ENCODE results near the gene C22orf23. TPM values are rescaled to one million over a fixed set of nuclear protein-coding genes. Genes with fewer than 3 reads are reported as not detected.

The C22orf23 gene
- total and polyA plus RNA-seq, 2 of the 13 experiments (the other 11 are each of a cell fraction or from before 2014, with no cell fraction given), result 0.21 to 0.24 TPM

DNA sequence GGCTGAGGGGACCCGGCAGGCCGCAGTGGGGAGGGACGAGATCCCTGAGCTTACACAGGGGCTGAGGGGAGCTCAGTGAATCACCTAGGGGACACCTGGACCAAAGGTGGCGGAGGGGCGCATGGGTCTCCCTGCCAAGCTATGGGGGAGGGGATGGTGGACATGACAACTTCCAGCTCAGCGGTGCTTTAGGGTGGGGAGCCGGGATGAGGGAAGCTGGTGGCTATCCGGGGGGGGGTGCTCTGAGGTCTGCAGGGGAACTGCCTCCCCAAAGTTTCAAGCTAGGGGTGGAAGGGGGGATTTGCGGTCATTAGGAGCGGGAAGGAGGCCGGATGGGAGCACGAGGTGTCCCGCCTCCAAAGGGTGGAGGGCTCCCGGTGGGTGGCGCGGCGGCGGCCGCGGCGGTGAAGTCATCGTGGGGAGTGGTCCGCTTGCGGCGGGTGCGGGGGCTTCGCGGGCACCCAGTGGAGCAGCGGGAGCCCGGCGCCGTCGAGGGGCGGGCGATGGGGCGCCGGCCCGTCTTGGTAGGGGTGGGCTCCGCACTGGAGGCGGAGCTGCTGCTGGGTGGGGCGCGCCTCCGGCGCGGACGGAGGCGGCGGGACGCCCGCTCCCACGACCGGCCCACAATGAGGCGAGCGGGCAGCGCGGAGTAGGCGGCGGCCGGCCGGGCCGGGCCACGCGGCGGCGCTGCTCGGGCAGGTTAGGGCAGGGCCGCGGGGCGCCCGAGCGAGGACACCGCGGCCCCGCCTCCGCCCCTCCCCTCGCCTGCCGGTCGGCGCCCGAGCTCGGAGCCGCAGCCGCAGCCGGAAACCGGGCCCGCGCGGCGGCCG is 47.7 kb downstream of the C22orf23 start, which contains the start of gene MICALL1:
TSS of gene MICALL1 (plus strand) at position 764 of the 830 bp plus-strand sequence. CDS start 126 bp downstream, outside the sequence.
- H3K9ac ChIP-seq (ENCODE audit: insufficient read depth, low read depth, low read length), result peak within 1 kb of the TSS; percentile 78
- DNase-seq (ENCODE audit: low spot score), result no peak
- H3K4me2 ChIP-seq (ENCODE audit: low read depth, low read length), result peak within 1 kb of the TSS; percentile 95
- no TSS peak for BruUV-seq (replicated peaks)
- ChIA-PET POLR2A (interaction anchor here (0.8 to 6.0 kb wide), 9 partner anchors 9 to 102 kb away, joined by 3 to 69 read pairs (median 6); partner anchors contain the start of genes ANKRD54 and GCAT), CTCF (ENCODE audit: low intra/inter-chr PET ratio, low total read pairs) (interaction anchor here (1.0 to 1.6 kb wide), 2 partner anchors 18 to 28 kb away, joined by 3 to 4 read pairs; no protein-coding TSS in a partner anchor)
- peak within 1 kb of the TSS; percentile 75 to 87 (median 77) for H3K4me3 ChIP-seq (replicated peaks in 1 of 3; ENCODE audit: insufficient read depth in 1 of 3, low read depth in 2 of 3, low read length in 3 of 3)
- peaks cover 8% of the 10 kb centered on the region for H3K79me2 ChIP-seq (ENCODE audit: insufficient read depth, low read length)
- peaks cover 28% of the 10 kb centered on the region for H3K4me1 ChIP-seq (ENCODE audit: insufficient read depth, low read length)
- ATAC-seq, result peak; percentile 90
- intact Hi-C loops (cut with micrococcal nuclease; ENCODE audit: unreplicated experiment) (loop anchor here (1.0 kb wide), 1 partner anchor 25 kb away; no protein-coding TSS in a partner anchor), in situ Hi-C loops (cut with HindIII; ENCODE audit: extremely low pct_ligation_motif_present, low pct_unique_long_range_greater_than_20kb) (no loop called here)
- WGBS (ENCODE audit: low lambda C conversion rate), result 60% methylated on average over 23 of the region's 90 CpGs
- no peaks in the 10 kb centered on the region; a peak in 1 of 5 replicates for H3K36me3 ChIP-seq (replicated peaks in 1 of 2; ENCODE audit: control insufficient read depth in 1 of 2, insufficient read depth in 2 of 2, low read length in 2 of 2)
- peak within 1 kb of the TSS; percentile 26 for H3K27ac ChIP-seq (ENCODE audit: extremely low read length, insufficient read depth, low read length)
- H2AFZ ChIP-seq (ENCODE audit: low read length), result no peak within 1 kb of the TSS
- H3K27me3 ChIP-seq (ENCODE audit: control insufficient read depth in 1 of 2, insufficient read depth in 2 of 2, low read length in 2 of 2), result no peaks in the 10 kb centered on the region
- H4K20me1 ChIP-seq (ENCODE audit: insufficient read depth, low read length), result no peaks in the 10 kb centered on the region
- H3K9me3 ChIP-seq (ENCODE audit: low read length), result no peaks in the 10 kb centered on the region
- FAIRE-seq, result no peak
- TF ChIP-seq ZNF34 (CRISPR knock-in tag; IDR thresholded peaks at IDR 0.05; ENCODE audit: borderline replicate concordance), result 0 out of 2 replicates have a peak, but pooled peaks have one; percentile 11
- TF ChIP-seq MAZ (IDR thresholded peaks at IDR 0.05; ENCODE audit: borderline replicate concordance, low read depth, low read length), result no peak
- peak; percentile 47; the same call in 1 of the 2 replicates for TF ChIP-seq MAZ (CRISPR knock-in tag; IDR thresholded peaks at IDR 0.05; ENCODE audit: low read depth)
- TF ChIP-seq ATF7-NPFF (CRISPR knock-in tag; IDR thresholded peaks at IDR 0.05; ENCODE audit: low read depth), result peak; percentile 69; the same call in 1 of the 2 replicates
- 0 out of 2 replicates have a peak, but pooled peaks have one; percentile 24 for TF ChIP-seq ZNF547 (CRISPR knock-in tag; IDR thresholded peaks at IDR 0.05)
- 0 out of 2 replicates have a peak, but pooled peaks have one; percentile 21 for TF ChIP-seq ZNF329 (CRISPR knock-in tag; IDR thresholded peaks at IDR 0.05; ENCODE audit: low read depth)
- TF ChIP-seq, protein P1, sequence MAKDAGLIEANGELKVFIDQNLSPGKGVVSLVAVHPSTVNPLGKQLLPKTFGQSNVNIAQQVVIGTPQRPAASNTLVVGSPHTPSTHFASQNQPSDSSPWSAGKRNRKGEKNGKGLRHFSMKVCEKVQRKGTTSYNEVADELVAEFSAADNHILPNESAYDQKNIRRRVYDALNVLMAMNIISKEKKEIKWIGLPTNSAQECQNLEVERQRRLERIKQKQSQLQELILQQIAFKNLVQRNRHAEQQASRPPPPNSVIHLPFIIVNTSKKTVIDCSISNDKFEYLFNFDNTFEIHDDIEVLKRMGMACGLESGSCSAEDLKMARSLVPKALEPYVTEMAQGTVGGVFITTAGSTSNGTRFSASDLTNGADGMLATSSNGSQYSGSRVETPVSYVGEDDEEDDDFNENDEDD (CRISPR knock-in tag; IDR thresholded peaks at IDR 0.05; ENCODE audit: borderline replicate concordance), result peak; percentile 44; the same call in 1 of the 2 replicates
- TF ChIP-seq, protein P2, sequence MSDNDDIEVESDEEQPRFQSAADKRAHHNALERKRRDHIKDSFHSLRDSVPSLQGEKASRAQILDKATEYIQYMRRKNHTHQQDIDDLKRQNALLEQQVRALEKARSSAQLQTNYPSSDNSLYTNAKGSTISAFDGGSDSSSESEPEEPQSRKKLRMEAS (IDR thresholded peaks at IDR 0.05), result peak; percentile 57; the same call in 1 of the 2 replicates
- TF ChIP-seq SRSF1 (optimal IDR thresholded peaks at IDR 0.05; ENCODE audit: low read depth, low read length), result peak; percentile 56
- no peak for TF ChIP-seq ZNF616 (CRISPR knock-in tag; IDR thresholded peaks at IDR 0.05; ENCODE audit: low read depth)
- peak; percentile 40 for TF ChIP-seq HNRNPLL (IDR thresholded peaks at IDR 0.05; ENCODE audit: low read depth, low read length, poor library complexity, severe bottlenecking)
- peak; percentile 73 for TF ChIP-seq ZNF883 (CRISPR knock-in tag; IDR thresholded peaks at IDR 0.05; ENCODE audit: not compliant biosample characterization)
- TF ChIP-seq, protein P3, sequence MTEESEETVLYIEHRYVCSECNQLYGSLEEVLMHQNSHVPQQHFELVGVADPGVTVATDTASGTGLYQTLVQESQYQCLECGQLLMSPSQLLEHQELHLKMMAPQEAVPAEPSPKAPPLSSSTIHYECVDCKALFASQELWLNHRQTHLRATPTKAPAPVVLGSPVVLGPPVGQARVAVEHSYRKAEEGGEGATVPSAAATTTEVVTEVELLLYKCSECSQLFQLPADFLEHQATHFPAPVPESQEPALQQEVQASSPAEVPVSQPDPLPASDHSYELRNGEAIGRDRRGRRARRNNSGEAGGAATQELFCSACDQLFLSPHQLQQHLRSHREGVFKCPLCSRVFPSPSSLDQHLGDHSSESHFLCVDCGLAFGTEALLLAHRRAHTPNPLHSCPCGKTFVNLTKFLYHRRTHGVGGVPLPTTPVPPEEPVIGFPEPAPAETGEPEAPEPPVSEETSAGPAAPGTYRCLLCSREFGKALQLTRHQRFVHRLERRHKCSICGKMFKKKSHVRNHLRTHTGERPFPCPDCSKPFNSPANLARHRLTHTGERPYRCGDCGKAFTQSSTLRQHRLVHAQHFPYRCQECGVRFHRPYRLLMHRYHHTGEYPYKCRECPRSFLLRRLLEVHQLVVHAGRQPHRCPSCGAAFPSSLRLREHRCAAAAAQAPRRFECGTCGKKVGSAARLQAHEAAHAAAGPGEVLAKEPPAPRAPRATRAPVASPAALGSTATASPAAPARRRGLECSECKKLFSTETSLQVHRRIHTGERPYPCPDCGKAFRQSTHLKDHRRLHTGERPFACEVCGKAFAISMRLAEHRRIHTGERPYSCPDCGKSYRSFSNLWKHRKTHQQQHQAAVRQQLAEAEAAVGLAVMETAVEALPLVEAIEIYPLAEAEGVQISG (CRISPR knock-in tag; IDR thresholded peaks at IDR 0.05), result peak; percentile 62
- TF ChIP-seq ZNF782 (CRISPR knock-in tag; IDR thresholded peaks at IDR 0.05; ENCODE audit: borderline replicate concordance), result no peak
- TF ChIP-seq, protein P4, sequence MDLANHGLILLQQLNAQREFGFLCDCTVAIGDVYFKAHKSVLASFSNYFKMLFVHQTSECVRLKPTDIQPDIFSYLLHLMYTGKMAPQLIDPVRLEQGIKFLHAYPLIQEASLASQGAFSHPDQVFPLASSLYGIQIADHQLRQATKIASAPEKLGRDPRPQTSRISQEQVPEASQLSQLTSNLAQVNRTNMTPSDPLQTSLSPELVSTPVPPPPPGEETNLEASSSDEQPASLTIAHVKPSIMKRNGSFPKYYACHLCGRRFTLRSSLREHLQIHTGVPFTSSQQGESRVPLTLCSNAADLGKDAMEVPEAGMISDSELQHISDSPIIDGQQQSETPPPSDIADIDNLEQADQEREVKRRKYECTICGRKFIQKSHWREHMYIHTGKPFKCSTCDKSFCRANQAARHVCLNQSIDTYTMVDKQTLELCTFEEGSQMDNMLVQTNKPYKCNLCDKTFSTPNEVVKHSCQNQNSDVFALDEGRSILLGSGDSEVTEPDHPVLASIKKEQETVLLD (CRISPR knock-in tag; IDR thresholded peaks at IDR 0.05; ENCODE audit: low read depth), result peak; percentile 63
- 0 out of 2 replicates have a peak, but pooled peaks have one; percentile 17 for TF ChIP-seq ELF3 (CRISPR knock-in tag; IDR thresholded peaks at IDR 0.05)
- peak; percentile 8; the same call in 1 of the 2 replicates for TF ChIP-seq PHF8 (CRISPR knock-in tag; IDR thresholded peaks at IDR 0.05)

All from HepG2 (cell line).